Suppressor macrophage (primary cell): ENCODE measurements around the gene CDH4.
"Not testable (repeated sequence)": the region's sequence is repeated elsewhere in the genome, so short reads cannot be mapped to it uniquely, and the experiment has no call there.

ENCODE experiments used
- DNase-seq, 4 experiments: peaks; one replicate each; pipeline ENCODE4 v3.0.0-alpha.2; 2020 to 2022

Gene CDH4

DNA sequence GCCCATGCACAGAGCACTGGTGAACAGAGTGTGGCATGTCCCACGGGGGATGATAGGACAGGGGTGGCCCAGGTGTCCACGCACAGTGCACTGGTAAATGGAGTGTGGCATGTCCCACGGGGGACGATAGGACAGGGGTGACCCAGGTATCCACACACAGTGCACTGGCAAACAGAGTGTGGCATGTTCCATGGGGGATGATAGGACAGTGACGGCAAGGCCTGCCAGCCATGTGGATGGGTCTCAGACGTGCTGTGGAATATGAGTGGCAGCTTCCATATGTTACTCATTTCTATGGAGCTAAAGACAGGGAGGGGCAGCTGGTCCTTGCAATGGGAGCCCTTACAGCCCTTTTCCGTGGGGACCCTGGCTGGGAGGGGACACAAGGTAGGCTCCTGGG lies 168.7 kb downstream of the CDH4 start:
- DNase-seq = no peak

DNA sequence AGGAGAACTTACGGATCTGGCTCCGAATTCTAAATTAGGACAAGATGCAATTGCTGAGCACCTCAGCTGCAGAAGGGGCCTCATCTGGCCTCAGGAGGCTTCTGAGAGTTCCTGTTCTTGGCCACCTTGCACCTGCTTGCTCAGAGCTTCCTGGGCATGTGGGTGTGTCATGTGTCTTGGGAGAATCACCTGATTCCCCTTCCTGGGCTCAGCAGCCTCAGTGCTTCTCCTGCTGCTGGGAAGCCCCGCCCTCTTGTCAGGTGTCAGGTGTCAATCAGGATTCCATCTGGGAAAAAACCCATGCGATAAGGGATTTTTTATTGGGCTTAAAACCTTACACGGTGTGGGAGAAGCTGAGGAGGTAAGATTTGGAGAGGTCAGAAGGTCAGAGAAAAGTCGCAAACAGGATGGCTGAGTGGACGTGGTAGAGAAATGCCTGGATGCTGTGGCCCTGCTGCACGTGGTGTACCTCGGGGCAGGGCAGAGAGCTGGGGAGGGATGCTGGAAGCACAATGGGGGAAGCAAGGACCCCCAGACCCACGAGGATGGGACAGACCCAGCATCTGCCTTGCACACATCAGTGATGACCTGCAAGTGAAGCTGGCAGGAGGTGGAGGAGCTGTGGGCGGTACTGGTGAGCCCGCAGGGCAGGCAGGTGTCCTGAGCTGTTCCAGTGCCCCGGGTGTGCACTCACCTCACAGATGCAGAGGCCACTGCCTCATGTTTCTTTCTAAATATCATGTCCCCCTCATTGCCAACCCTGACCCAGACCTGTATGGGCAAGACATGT lies 170.8 kb downstream of the CDH4 start:
- no peak for DNase-seq

DNA sequence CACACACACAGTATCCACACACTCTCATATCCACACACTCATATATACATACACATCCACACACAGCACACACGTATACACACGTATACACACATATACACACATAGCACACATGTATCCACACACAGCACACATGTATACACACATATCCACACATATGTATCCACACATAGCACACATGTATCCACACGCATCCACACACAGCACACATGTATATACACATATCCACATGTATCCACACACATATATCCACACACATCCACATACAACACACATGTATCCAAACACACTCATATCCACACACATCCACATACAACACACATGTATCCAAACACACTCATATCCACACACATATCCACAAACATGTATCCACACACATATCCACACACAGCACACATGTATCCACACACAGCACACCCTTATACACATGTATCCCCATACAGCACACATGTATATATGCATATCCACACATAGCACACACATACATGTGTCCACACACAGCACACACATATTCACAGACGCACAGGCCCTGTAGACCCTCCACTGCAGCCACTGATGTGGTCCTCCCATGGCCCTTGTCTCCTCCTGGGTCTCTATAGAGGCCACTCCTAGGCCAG lies 172.1 kb downstream of the CDH4 start:
- no peak for DNase-seq

DNA sequence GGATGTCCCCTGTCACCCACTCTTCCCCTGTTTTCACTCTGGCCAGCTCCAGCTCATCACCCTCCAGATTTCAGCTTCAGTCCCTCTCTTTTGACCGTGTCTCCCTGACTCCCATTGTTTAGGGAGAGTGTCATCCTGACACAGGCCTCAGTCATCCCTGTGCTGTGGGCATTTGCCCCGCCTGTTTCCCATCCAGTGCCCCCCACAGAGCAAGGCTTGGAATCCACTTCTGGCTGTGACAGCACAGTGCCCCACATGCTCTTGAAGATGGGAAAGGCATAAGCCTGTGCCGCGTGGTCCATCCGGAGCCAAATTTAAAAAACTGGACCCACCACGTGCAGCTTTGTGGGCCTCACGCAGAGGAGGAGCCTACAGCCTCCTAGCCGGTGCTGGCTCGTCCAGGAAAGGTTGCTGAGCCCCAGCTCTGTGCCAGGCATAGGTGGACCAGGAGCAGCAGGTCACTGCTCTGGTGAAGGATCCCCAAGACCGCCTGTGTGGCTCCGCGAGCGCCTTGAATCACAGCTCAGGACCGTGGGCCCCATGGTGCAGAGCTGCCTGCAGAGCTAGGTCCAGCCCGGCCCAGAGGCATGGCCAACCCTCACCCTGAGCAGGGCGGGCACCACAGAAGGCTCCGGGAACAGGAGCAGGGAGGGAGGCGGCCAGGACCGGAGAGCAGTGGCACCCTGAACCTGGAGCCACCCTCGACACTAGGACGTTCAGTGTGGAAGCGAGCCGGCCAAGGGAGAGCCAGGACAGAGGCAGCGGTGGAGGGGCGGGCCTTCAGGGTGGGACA lies 172.8 kb downstream of the CDH4 start:
- no peak for DNase-seq

DNA sequence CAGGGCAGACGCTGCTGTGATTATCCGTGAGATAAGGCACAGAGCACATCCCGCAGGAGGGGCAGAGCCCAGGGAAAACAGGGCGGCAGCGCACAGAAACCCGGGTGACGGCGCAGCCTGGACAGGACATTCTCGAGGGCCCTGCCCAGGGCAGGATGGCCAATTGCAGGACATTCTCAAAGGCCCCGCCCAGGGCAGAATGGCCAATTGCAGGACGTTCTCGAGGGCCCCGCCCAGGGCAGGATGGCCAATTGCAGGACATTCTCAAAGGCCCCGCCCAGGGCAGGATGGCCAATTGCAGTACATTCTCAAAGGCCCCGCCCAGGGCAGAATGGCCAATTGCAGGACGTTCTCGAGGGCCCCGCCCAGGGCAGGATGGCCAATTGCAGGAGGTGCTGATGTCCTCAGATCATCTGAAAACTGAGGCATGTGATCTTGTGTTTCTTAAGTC lies 173.5 kb downstream of the CDH4 start:
- DNase-seq = not testable (repeated sequence)

DNA sequence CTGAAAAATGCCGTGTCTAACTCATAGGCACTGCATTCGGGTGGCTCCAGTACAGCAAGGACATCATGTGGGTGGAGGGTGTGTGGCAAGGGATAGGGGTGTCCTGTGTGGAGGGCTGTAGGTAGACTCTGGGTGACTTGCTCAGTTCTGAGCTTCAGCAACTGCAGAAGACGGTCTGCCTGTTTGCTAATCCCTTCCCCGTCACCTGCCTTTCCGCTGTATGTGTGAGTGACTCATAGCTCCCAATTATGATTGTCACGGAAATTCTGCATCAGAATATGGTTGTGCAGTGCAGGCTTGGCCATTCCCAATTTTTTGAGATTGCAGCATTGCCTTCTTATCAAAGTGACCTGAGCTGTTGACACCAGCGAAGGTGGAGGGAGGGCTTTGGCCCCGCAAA lies 174.3 kb downstream of the CDH4 start:
- no peak for DNase-seq

DNA sequence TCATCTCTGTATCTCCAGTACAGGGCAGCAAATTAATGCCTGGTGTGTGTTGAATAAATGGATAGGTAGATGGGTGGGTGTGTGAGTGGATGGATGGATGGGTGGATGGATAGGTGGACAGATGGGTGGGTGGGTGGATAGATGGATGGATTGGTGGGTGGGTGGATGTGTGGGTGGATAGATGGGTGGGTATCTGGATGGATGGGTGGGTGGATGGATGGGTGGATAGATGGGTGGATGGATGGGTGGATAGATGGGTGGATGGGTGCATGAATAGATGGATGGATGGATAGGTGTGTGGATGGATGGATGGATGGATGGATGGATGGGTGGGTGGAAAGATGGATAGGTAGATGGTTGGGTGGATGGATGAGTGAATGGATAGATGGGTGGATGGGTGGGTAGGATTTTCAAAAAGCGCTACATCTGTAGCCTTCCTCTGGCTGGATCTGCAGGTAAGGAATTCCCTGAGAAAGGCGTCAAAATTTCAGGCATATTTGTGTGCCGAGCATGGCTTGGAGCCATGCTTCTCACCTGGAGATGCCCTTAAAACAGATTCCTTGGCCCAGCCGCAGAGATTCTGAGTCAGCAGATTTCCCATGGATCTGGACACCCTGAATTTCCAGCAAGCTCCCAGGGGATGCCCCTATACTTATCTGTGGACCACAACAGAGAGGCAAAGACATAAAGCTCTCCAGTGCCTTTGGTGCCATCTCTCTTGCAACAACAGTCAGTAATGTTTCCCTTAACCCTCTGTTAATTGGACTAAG lies 177.6 kb downstream of the CDH4 start:
- DNase-seq = no peak

DNA sequence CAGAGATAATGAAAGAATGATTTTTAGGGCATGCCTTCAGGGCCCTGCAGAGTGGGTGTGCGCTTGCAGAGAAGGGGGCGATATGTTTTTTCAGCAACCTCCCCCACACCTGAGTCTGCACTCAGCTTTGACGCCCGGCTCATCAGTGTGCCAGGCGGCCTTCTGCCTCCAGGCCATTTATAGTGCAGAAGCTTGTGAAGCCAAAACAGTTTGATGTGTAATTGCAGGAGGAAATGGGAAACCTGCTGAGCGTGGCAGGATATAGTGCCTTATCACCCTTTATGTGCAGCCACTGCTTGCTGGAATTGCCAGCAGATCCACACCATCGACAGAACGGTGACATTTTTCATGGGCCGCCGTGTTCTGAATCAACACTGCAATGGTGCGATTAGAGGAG lies 178.2 kb downstream of the CDH4 start:
- DNase-seq = no peak

DNA sequence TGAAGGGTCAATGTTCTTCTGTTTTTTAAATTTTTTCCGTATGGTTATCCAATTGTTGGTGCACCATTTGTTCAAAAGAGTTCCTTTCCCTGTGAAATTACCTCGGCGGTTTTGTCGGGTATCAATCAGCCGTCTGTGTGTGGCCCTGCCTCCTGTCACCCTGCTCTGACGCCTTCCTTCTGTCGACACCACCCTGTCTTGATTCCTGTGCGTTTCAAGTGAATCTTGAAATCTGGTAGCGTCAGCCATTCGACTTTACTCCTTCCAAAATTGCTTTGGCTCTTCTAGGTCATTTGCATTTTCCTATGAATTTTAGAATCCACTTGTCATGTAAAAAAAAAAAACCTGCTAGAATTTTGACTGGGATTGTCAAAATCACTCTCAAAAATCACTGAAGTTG lies 181.1 kb downstream of the CDH4 start:
- no peak for DNase-seq

DNA sequence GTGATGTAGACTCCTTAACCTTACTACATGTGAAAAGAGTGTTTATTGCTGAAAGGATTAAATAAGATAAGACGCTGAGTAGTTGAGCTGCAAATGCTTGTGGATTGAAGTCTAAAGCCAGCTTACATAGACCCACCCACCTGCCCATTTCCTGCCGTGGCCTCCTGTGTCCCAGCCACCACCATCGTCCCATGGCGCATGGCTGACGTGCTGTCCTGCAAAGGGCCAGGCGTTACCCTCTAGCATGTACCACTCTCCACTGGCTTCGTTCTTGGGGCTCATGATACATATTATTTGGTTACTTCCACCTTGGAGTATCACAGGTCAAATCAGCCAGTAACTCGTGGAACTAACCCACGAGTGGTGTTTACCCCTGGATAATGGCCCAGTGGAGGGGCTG lies 181.8 kb downstream of the CDH4 start:
- no peak for DNase-seq

DNA sequence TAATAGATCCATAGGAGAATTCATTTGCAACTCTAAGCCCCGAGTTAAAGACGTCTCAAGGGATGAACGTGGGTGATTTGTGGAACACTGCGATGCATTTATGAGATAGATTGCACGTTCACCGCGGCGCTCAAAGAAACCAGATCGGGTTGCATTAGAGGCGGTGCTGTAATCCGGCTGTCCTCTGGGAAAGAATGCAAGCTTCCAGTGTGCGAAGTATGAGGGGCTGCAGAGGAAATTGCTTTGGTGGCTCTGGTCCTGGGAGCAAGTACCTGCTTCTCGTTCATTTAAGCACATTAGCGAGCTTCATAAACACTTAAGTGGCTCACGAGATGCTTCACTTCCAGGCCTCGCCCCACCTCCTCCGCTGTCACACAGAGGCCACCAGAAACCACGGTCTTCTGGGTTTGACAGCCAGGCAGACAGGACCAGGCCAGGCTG lies 182.3 kb downstream of the CDH4 start:
- no peak for DNase-seq

DNA sequence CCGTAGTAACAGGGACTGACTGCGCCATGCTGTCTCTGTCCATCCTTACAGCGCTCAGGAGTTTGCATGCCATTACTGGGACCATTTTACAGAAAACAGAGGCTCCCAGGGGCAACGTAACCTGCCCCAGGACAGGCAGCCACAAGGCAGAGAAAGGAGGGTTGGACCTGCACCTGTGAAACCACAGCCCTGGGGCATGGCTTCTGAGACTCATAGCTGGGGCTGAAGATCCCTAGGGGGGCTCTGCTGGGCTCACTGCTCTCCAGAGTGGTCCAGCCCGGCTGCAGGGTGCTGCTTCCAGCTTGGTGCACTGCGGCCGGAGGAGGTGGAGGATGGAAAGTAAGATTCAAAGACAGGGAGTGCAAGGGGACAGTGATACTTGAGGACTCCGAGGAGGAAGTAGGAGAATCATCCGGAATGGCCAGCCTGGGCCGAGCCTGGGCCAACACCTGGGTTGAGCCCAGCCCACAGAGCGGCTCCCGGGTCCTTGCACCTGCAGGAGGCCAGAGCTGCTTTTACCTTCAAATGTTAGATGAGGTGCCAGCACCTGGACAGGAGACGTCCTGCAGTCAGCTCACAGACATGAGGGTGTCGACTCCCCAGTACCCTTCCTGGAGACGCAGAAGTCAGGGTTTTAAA lies 183.2 kb downstream of the CDH4 start:
- no peak for DNase-seq

DNA sequence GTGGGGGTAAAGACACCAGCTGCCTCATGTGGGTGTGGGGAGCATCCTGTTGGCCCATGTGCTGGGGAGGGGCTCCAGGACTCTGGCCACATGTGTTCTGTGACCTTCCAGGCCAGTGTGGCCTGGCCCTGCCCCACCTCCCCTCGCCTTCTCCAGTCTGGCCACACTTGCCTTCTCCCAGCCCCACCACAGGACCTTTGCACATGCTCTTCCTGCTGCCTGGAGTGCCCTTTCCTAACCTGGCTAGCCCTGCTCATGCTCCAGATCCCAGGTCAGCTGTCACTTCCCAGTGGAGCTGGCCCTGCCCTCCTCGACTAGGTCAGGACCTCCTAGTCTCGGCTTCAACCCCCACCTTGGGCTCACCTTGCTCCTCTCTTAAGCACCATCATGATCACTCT lies 183.8 kb downstream of the CDH4 start:
- no peak for DNase-seq

DNA sequence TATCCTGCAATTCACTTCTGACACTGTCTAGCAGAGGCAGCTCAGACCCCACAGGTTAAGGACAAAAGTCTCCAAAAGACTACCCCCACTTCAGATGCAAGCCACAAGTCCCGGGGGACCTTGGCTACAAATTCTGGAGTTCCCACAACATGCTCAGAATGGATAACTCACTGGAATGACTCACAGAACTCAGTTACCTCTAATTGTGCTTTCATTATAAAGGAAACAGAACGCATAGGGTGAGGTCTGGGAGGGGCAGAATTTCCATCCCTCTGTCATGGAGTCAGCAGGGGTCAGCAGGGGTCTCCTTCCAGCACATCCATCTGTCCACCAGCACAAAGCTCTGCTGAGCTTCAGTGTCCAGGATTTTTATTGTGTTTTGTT lies 184.2 kb downstream of the CDH4 start:
- no peak for DNase-seq

DNA sequence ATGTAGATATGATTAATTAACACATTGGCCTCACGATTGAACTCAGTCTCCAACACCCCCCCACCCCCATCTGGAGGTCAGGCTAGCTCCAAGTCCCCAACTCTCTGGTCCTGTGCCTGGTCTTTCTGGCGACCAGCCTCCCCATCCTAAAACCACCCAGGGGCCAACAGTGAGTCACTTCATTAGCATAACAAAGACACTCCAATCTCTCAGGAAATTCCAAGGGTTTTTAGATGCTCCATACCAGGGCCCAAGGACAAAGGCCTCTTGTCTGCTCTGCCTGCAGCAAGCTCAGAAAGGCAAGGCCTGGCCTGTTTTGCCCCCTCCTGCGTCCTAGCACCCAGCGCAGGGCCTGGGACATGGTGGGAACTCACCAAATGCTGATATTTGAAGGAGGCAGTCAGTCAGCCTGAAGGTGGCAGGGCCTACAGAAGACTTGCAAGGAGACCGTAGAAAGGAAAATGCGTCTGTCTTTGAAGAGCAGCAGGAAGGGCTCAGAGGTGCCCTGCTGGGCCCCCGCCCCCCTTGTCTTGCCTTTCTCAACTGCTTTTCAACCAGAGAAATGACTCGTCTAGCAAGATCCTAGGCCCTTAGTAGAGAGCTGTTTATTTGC lies 184.7 kb downstream of the CDH4 start:
- no peak for DNase-seq

DNA sequence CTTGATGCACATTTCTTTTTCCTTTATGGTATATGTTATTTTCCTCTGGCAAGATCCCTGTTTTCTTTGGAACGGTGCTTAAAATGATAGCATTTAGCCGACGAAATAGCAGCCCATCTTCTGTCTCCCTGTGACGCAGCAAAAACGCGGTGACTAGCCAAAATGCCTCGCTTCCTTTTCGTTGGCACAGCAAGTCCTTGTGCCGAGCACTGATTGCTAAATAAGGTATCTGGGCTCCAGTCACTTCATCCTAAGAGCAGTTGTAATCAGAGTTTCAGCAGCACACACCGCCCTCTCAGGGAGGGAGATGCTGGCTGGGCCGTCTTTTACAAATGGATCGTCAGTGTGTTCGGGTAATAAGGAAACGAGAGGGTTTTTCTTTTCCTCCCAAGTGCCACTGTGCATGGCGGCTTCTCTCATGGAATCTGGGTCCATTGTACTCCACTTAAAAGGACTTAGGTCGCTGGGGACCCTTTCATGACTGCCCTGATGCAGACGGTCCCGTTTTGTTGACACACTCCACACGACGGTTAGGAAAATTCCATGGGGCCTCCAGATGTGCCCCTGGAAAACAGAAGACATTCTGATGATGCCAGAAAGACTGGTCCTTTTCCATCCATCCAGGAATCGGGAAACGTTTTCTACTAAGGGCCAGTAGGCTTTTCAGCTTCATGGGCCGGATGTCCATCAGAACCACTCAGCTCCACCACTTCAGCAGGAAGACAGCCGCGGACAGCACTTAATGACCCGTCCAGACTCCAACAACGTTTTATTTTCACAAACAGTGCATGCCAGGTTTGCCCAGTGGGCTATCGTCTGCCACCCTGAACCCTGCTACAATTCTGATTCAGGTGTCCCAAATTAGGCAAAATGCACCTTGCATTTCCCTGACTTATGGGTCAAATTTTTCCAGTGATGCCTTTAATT lies 185.5 kb downstream of the CDH4 start:
- no peak for DNase-seq

DNA sequence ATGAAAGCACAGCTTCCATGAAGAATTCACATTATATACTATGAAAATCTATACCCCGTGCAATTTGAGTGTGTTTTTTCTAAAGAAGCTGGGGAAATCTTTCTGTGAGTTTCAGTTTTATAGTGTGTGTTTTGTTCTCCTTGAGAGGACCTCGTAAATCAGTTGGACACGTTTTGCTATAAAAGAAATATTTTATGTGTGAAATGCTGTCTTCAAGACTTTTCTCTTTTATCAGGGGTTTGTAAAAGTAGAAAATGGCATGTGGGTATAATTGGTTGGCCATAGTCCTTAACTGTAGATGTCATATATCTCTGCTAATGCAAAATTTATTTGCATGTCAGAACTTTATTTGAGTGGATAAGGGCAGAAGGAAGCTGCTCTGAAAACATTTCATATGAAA lies 186.2 kb downstream of the CDH4 start:
- no peak for DNase-seq

DNA sequence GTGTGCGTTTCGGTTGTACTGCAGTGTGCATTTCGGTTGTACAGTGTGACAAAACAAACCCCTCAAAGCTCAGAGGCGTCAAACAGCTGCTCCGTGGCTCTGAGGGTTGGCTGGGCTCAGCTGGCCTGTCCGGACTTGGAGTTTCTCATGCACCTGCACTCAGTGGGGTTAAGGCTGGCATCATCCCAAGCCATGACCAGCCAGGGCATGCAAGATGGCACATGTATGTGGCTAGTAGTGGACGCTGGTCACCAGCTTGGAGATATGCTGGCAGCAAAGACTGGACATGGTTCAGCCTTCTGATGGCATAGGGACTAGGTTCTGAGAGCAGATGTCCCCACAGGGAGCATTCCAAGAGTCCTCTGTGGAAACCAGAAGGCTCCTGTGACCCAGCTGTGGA lies 187.2 kb downstream of the CDH4 start:
- no peak for DNase-seq

DNA sequence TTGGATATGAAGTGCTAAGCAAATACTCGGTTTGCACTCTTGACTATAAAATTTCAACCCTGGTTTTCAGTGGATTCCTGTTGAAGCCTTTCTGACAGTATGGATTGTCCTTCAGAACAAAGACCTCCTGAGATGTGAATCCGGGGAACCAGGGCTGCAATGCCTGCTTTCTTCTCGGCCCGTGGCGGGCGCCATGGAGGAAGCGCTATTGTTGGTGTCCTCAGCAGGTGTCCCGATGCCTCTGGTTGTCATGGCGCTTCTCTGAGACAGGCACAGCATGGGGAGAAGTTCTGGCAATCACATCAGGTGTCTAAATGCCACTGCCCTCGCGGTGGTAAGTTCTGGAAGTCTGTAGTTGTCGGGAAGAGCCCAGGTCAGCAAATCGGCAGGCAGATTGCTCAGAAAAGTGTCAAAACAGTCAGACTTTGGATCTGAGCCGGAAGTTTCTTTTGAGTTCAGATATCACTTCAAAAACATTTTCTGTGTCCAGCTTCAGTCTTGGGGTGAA lies 188.5 kb downstream of the CDH4 start:
- no peak for DNase-seq

DNA sequence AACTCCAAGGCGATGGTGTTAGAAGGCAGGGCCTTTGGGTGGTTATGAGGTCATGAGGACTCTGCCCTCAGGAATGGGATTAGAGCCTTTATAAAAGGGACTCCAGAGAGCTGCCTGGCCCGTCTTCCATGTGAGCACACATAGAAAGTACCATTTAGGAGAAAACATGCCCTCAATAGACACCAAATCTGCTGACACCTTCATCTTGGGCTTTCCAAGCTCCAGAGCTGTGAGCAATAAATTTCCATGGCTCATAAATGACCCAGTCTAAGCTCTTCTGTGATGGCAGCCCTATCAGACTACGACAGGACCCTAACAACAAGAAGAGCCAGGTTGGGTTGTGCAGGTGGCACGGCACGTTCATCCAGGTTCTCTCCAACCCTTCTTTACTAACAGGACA lies 189.5 kb downstream of the CDH4 start:
- DNase-seq = no peak
